DOHH2 (cell line): Measurements from ENCODE around the gene ZFHX3.

ENCODE experiments used
- H3F3A ChIP-seq: fragments of 200-600 bp; sonication (generic), shearing (Covaris generic); 2 replicates; pipeline ENCODE4 v1.6.0; 2016; ENCODE audit warnings: antibody characterized with exemption, mild to moderate bottlenecking; ENCODE audit not compliant: control insufficient read depth, insufficient read depth
- H3K27ac ChIP-seq: fragments of 200-600 bp; sonication (generic); 2 replicates; pipeline ENCODE4 v1.5.1; 2014; ENCODE audit warnings: low read depth, mild to moderate bottlenecking, low read length, moderate library complexity
- H3K27me3 ChIP-seq: fragments of 200-600 bp; sonication (generic); 2 replicates; pipeline ENCODE4 v1.6.1; 2014; ENCODE audit warnings: mild to moderate bottlenecking, low read length, mixed read lengths; ENCODE audit not compliant: control insufficient read depth
- H3K36me3 ChIP-seq: fragments of 200-600 bp; sonication (generic); 2 replicates; pipeline ENCODE4 v1.6.1; 2014; ENCODE audit warnings: mild to moderate bottlenecking, low read length, moderate library complexity, mixed read lengths; ENCODE audit not compliant: control insufficient read depth
- H3K4me1 ChIP-seq: fragments of 200-600 bp; sonication (generic); 2 replicates; pipeline ENCODE4 v1.6.1; 2014; ENCODE audit warnings: mild to moderate bottlenecking, low read length, mixed read lengths; ENCODE audit not compliant: control insufficient read depth
- H3K4me2 ChIP-seq: fragments of 200-600 bp; sonication (generic); 2 replicates; pipeline ENCODE4 v1.6.0; 2014; ENCODE audit warnings: mild to moderate bottlenecking, low read length, moderate library complexity
- H3K4me3 ChIP-seq: fragments of 200-600 bp; sonication (generic); 2 replicates; pipeline ENCODE4 v1.5.1; 2014; ENCODE audit warnings: mild to moderate bottlenecking, low read length, mixed read lengths
- H3K79me2 ChIP-seq: fragments of 200-600 bp; sonication (generic); 2 replicates; pipeline ENCODE4 v1.6.1; 2014; ENCODE audit warnings: mild to moderate bottlenecking, low read length, mixed read lengths; ENCODE audit not compliant: control insufficient read depth
- H3K9me2 ChIP-seq: fragments of 200-600 bp; sonication (generic); replicated peaks from 2 replicates; pipeline ENCODE4 v1.6.1; 2014; ENCODE audit warnings: mild to moderate bottlenecking, low read length, mixed read lengths; ENCODE audit not compliant: control insufficient read depth
- H3K9me3 ChIP-seq: fragments of 200-600 bp; sonication (generic); 2 replicates; pipeline ENCODE4 v1.6.1; 2014; ENCODE audit warnings: antibody characterized with exemption, low read length, mixed read lengths; ENCODE audit not compliant: control insufficient read depth, insufficient read depth
- H4K20me1 ChIP-seq: fragments of 200-600 bp; sonication (generic); 2 replicates; pipeline ENCODE4 v1.6.0; 2014; ENCODE audit warnings: low read depth, mild to moderate bottlenecking, antibody characterized with exemption, low read length, moderate library complexity; ENCODE audit not compliant: control insufficient read depth, insufficient read depth
- CTCF ChIP-seq: fragments of 200-600 bp; sonication (generic); IDR thresholded peaks from one replicate; pipeline ENCODE4 v1.5.1; 2014; ENCODE audit warnings: antibody characterized with exemption, mild to moderate bottlenecking, low read depth, low read length; ENCODE audit not compliant: poor library complexity, severe bottlenecking
- EZH2phosphoT487 ChIP-seq: fragments of 200-600 bp; sonication (generic); IDR thresholded peaks from 2 replicates; pipeline ENCODE4 v1.6.1; 2017; ENCODE audit warnings: borderline replicate concordance, mild to moderate bottlenecking, antibody characterized with exemption, low read length, moderate library complexity, mixed read lengths

Gene ZFHX3

GRCh38 chr16:72935896-72936295 lies 112.0 kb downstream of the ZFHX3 start:
- Histone ChIP-seq H3F3A (no peaks in the 10 kb centered on the region), H3K27me3 (no peaks in the 10 kb centered on the region), H3K9me2 (no peaks in the 10 kb centered on the region), H4K20me1 (peaks cover 3% of the 10 kb centered on the region; the same call in 1 of the 2 replicates), H3K4me3 (no peak overlapping the region), H3K9me3 (no peaks in the 10 kb centered on the region), H3K79me2 (no peaks in the 10 kb centered on the region), H3K36me3 (no peaks in the 10 kb centered on the region), H3K4me1 (0 out of 2 replicates have a peak, but pooled peaks cover 4% of the 10 kb centered on the region), H3K4me2 (no peak overlapping the region), H3K27ac (no peak overlapping the region)
- no peak for TF ChIP-seq EZH2phosphoT487
- no peak for TF ChIP-seq CTCF

DNA sequence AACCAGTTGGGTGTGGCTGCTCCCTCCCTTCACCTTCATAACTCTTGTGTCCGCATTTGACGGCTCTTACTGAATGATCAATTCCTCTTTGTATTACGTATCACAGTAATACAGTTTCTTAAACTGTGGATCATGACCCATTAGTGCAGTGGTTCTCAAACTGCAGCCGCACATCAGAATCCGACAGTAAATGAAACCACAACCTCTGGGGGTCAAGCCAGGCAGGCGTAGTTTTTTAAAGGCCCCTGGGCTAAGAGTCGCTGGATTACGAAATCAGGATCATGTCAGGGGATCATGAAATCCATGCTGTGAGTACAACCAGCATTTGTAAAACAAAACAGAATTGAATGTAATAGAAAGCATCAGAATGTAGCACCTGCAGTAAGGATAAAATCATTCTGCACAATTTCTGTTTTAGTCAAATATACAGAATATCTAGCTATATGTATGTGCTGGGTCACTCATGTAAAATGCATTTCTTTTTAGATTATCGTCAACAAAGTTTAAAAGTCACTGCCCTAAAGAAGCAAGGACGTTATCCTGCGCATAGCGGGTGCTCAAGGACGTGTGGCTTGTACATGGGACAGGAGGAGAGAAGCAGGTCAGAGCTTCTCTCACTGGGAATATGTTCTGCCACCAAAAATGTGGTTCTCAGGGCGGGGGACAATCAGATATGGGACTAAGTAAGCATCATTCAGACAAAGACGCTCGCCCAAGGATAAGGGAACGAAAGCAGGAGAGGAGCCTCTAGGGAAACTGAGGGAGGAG lies 113.1 kb downstream of the ZFHX3 start:
- TF ChIP-seq EZH2phosphoT487 (no peak), CTCF (no peak)

GRCh38 chr16:72932677-72933335 lies 115.1 kb downstream of the ZFHX3 start:
- Histone ChIP-seq H3K4me3 (no peak overlapping the region), H3K9me2 (no peaks in the 10 kb centered on the region), H3K27me3 (no peaks in the 10 kb centered on the region), H3K36me3 (no peaks in the 10 kb centered on the region), H3K79me2 (no peaks in the 10 kb centered on the region), H3K27ac (no peak overlapping the region), H3K9me3 (no peaks in the 10 kb centered on the region), H3K4me2 (no peak overlapping the region), H3F3A (no peaks in the 10 kb centered on the region), H4K20me1 (no peaks in the 10 kb centered on the region; the same call in 1 of the 2 replicates), H3K4me1 (0 out of 2 replicates have a peak, but pooled peaks cover 4% of the 10 kb centered on the region)
- TF ChIP-seq EZH2phosphoT487 (no peak), CTCF (no peak)

More for the DNA sequence above, 113.1 kb downstream of the ZFHX3 start:
- no peaks in the 10 kb centered on the region for H3K79me2 ChIP-seq
- H3K4me3 ChIP-seq, result no peak overlapping the region
- 0 out of 2 replicates have a peak, but pooled peaks cover 4% of the 10 kb centered on the region for H3K4me1 ChIP-seq
- no peaks in the 10 kb centered on the region for H3K27me3 ChIP-seq
- peaks cover 3% of the 10 kb centered on the region; the same call in 1 of the 2 replicates for H4K20me1 ChIP-seq
- no peak overlapping the region for H3K27ac ChIP-seq
- no peaks in the 10 kb centered on the region for H3K9me2 ChIP-seq
- no peaks in the 10 kb centered on the region for H3K36me3 ChIP-seq
- H3K4me2 ChIP-seq, result no peak overlapping the region
- H3K9me3 ChIP-seq, result no peaks in the 10 kb centered on the region
- no peaks in the 10 kb centered on the region for H3F3A ChIP-seq
